Choroid plexus epithelial cell (primary cell): ENCODE data around the gene INTS7.

Experiments used
- DNase-seq: peaks from one replicate; pipeline ENCODE4 v3.0.0-alpha.2; 2010; ENCODE audit warnings: low read depth
- H3K4me3 ChIP-seq: 2 replicates; pipeline ENCODE4 v1.5.1; 2011; ENCODE audit warnings: low read depth, mild to moderate bottlenecking, control low read depth, low read length, moderate library complexity
- CTCF ChIP-seq: conservative IDR thresholded peaks from 2 replicates; pipeline ENCODE4 v1.5.1; 2011; ENCODE audit warnings: low read depth, mild to moderate bottlenecking, control low read depth, inconsistent platforms, low read length, moderate library complexity

The INTS7 gene

GRCh38 chr1:212055333-212055732, 20.0 kb upstream of the INTS7 start:
- no peak for DNase-seq
- no peak overlapping the region for H3K4me3 ChIP-seq
- TF ChIP-seq CTCF = no peak

DNA sequence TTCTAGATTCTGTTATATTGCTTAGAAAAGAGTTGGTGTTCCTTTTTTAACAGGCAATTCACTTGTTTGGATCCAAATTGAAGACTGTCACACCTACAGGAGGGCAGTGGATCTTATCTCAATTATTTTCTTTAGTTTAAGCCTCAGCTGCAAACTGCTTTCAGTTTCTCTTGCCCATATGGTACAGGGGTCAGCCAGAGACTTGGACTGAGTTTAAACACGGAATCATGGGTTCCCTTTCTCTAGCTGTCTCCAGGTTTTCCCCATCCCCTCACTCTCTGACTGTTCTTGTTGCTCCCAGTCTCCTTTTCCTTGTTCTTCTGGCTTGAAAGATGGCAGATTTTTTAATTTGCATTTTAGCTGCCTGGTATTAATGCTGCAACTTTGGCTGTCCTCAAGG, 18.6 kb upstream of the INTS7 start:
- no peak for TF ChIP-seq CTCF
- H3K4me3 ChIP-seq = no peak overlapping the region
- DNase-seq = peak; percentile 28

- peak; percentile 50 for DNase-seq
- no peak overlapping the region for H3K4me3 ChIP-seq
- no peak for TF ChIP-seq CTCF
Observed at GRCh38 chr1:212045981-212046380, 10.6 kb upstream of the INTS7 start.

DNA sequence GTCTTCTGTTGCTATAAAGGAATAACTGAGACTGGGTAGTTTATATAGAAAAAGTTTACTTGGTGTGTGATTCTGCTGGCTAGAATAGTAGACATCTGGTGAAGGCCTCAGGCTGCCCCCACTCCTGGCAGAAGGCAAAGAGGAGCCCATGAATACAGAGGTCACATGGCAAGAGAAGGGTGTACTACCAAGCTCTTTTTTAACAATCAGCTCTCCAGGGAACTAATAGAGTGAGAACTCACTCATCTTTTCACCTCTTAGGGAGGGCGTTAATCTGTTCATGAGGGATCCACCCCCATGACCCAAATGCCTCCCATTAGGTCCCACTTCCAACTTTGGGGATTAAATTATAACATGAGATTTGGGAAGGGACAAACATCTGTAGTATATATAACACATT, 9.5 kb upstream of the INTS7 start:
- no peak for DNase-seq
- TF ChIP-seq CTCF = no peak
- H3K4me3 ChIP-seq = no peak overlapping the region

- H3K4me3 ChIP-seq = no peak overlapping the region
- no peak for DNase-seq
- no peak for TF ChIP-seq CTCF
Observed at GRCh38 chr1:212042436-212042835, 7.1 kb upstream of the INTS7 start.

DNA sequence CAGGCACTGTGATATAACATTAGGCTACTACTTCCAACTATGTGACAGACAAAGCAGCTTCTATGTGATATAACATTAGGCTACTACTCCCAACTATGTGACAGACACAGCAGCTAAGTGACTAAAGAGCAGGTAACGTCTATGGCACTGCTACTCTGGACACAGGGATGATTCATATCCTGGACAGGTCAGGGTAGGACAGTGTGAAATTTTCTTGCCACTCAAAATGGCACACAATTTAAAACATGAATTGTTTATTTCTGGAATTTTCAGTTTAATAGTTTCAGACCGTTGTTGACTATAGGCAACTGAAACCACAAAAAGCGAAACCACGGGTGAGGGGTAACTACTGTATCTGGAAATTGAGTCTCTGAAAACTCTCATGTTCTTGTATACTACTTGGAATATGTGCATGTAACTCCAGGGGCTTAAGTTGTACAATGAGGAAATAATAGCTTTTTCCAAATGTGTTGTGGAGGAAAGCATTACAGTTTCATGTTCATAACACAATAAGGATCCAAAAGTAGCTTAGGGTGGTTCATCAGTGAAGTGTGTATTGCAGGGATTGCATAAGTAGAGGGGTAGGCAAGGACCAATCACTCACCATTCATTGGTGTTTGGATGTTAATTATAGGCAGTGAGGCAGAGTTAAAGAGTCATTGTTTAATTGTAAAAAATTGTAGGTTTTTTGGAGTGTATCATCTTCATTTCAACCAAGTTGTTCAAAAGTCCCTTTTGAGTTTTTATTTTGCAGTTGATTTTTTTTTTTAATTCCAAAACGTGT, 5.5 kb upstream of the INTS7 start:
- no peak overlapping the region for H3K4me3 ChIP-seq
- TF ChIP-seq CTCF = no peak
- DNase-seq = no peak

- no peak overlapping the region for H3K4me3 ChIP-seq
- no peak for DNase-seq
- no peak for TF ChIP-seq CTCF
Observed at GRCh38 chr1:212039622-212040021, 4.3 kb upstream of the INTS7 start.
